Duodenal mucosa (tissue), 2 donors: Measurements from ENCODE around the gene GOLIM4.
"Not testable (repeated sequence)": the region's sequence is repeated elsewhere in the genome, so short reads cannot be mapped to it uniquely, and the experiment has no call there.

Experiments used
- H3K27ac ChIP-seq: one replicate; pipeline ENCODE4 v1.7.0; 2013; ENCODE audit warnings: low read depth, low read length
- H3K27me3 ChIP-seq, 2 donors: one replicate each; pipeline ENCODE4 v1.7.0; 2013; ENCODE audit warnings: low read length in 2 of 2, control low read depth in 1 of 2; ENCODE audit not compliant: insufficient read depth in 2 of 2, control insufficient read depth in 1 of 2
- H3K36me3 ChIP-seq, 2 donors: one replicate each; pipeline ENCODE4 v1.7.0; 2013; ENCODE audit warnings: low read length in 2 of 2, control low read depth in 1 of 2; ENCODE audit not compliant: insufficient read depth in 2 of 2, control insufficient read depth in 1 of 2
- H3K4me1 ChIP-seq, 2 donors: one replicate each; pipeline ENCODE4 v1.7.0; 2013; ENCODE audit warnings: low read length in 2 of 2, control low read depth in 1 of 2; ENCODE audit not compliant: insufficient read depth in 2 of 2, control insufficient read depth in 1 of 2
- H3K4me3 ChIP-seq, 2 donors: one replicate each; pipeline ENCODE4 v1.7.0; 2013; ENCODE audit warnings: low read length in 2 of 2, low read depth in 1 of 2
- H3K9ac ChIP-seq, 2 donors: one replicate each; pipeline ENCODE4 v1.7.0; 2013; ENCODE audit warnings: low read length in 2 of 2, low read depth in 1 of 2
- H3K9me3 ChIP-seq, 2 donors: one replicate each; pipeline ENCODE4 v1.7.0; 2013; ENCODE audit warnings: low read length in 2 of 2, control low read depth in 1 of 2; ENCODE audit not compliant: control insufficient read depth in 1 of 2

GOLIM4 gene, protein sequence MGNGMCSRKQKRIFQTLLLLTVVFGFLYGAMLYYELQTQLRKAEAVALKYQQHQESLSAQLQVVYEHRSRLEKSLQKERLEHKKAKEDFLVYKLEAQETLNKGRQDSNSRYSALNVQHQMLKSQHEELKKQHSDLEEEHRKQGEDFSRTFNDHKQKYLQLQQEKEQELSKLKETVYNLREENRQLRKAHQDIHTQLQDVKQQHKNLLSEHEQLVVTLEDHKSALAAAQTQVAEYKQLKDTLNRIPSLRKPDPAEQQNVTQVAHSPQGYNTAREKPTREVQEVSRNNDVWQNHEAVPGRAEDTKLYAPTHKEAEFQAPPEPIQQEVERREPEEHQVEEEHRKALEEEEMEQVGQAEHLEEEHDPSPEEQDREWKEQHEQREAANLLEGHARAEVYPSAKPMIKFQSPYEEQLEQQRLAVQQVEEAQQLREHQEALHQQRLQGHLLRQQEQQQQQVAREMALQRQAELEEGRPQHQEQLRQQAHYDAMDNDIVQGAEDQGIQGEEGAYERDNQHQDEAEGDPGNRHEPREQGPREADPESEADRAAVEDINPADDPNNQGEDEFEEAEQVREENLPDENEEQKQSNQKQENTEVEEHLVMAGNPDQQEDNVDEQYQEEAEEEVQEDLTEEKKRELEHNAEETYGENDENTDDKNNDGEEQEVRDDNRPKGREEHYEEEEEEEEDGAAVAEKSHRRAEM

DNA sequence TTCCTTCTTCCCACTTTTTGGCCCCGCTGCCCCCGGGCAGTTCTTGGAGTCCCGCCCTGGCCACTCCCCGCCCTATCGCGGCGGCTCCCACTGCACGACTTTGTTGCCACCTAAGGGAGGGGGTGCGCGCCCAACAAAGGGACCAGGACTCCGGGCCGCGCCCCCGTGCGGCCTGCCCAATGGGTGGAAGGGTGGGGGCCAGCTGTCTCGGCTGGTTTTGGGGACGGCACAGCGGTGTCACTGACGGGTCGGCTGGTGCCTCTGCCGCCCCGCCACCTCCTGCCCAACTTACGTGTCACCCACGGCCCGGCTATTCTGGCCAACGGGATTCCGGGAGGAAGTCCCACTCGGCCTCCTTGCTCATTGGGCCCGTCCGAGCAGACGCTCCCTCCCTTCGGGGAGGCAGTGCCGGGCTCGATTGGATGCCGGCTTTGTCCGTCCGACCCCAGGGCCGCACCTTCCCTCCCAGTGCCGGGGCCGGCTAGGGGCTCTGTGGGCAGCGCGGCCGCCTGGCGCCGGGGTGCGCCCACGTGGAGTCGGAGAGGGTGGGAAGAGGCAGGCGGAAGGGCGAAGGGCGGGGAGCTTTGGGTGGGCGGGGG lies at the start of gene GOLIM4:
GOLIM4 (minus strand) TSS at position 314 of the 599 bp plus-strand sequence. CDS start 639 bp downstream, outside the sequence.
- peak within 1 kb of the TSS; percentile 71 to 87 for H3K4me3 ChIP-seq
- H3K9me3 ChIP-seq, result no peaks in the 10 kb centered on the region
- peaks cover 17 to 32% of the 10 kb centered on the region in 2 donors for H3K4me1 ChIP-seq
- H3K36me3 ChIP-seq, result no peaks in the 10 kb centered on the region
- H3K27ac ChIP-seq, result peak within 1 kb of the TSS; percentile 93
- H3K9ac ChIP-seq, result peak within 1 kb of the TSS; percentile 72 to 76
- no peaks in the 10 kb centered on the region for H3K27me3 ChIP-seq

DNA sequence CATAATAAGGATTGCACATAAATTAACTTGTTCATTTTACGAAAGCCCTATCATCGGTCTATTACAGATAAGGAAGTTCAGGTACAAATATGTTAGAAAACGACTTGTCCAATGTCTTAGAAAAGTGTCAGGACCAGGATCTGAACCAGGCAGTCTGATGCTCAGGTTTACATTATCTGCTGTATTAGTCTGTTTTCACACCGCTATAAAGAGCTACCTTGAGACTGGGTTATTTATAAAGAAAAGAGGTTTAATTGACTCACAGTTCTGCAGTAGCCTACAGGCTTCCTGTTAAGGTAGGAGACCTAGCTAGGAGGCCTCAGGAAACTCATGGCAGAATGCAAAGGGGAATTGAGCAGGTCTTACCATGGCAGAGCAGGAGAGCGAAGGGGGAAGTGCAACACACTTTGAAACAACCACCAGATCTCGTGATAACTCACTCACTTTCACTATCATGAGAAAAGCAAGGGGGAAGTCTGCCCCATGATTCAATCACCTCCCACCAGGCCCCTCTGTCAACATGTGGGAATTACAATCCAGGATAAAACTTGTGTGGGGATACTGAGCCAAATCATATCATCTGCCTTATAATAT lies 45.8 kb upstream of the GOLIM4 start:
- H3K27me3 ChIP-seq, result no peaks in the 10 kb centered on the region

DNA sequence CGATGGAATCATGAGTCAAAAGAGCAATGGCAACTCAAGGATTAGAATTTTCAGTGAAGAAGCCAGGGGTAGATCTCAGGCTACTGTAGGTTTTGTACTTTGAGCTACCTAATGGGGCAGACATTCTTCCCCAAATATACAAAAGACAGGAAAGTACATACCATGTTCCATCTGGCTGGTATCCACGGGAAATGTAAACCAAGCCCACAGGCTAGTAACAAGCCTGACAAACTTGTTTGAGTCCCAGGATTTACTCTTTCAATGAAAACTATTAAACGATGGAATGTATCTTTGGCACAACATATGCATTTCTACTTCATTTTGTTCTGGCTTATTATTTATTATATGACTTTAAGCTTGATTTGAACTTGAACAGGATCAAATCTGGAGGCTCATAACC lies 44.2 kb upstream of the GOLIM4 start:
- H3K27ac ChIP-seq, result no peak overlapping the region
- H3K4me1 ChIP-seq, result no peaks in the 10 kb centered on the region
- H3K36me3 ChIP-seq, result no peaks in the 10 kb centered on the region
- no peak overlapping the region for H3K4me3 ChIP-seq
- no peaks in the 10 kb centered on the region for H3K9me3 ChIP-seq
- H3K9ac ChIP-seq, result no peak overlapping the region
- H3K27me3 ChIP-seq, result no peaks in the 10 kb centered on the region

More for the DNA sequence above, 45.8 kb upstream of the GOLIM4 start:
- Histone ChIP-seq H3K4me3 (no peak overlapping the region), H3K9me3 (no peaks in the 10 kb centered on the region), H3K9ac (no peak overlapping the region), H3K36me3 (no peaks in the 10 kb centered on the region), H3K4me1 (no peaks in the 10 kb centered on the region), H3K27ac (no peak overlapping the region)

DNA sequence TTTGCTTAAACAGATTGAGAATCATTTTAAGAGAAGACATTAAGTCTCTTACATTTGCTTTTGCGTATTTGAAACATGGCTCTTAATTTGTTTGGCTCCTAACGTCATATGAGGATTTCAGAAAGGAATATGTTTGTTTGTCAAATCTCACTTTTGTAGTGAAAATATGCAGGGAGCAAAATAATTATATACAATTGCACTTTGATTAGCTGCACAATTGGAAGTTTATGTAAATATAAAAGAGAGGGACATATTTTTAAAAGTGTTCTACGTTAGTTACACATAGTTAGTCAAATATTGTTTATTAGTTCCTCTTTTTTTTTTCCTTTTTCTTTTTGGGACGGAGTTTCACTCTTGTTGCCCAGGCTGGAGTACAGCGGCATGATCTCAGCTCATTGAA lies 42.7 kb upstream of the GOLIM4 start:
- H3K4me3 ChIP-seq, result no peak overlapping the region
- no peaks in the 10 kb centered on the region for H3K4me1 ChIP-seq
- no peak overlapping the region for H3K27ac ChIP-seq
- H3K27me3 ChIP-seq, result no peaks in the 10 kb centered on the region
- H3K9ac ChIP-seq, result no peak overlapping the region
- no peaks in the 10 kb centered on the region for H3K36me3 ChIP-seq
- no peaks in the 10 kb centered on the region for H3K9me3 ChIP-seq

DNA sequence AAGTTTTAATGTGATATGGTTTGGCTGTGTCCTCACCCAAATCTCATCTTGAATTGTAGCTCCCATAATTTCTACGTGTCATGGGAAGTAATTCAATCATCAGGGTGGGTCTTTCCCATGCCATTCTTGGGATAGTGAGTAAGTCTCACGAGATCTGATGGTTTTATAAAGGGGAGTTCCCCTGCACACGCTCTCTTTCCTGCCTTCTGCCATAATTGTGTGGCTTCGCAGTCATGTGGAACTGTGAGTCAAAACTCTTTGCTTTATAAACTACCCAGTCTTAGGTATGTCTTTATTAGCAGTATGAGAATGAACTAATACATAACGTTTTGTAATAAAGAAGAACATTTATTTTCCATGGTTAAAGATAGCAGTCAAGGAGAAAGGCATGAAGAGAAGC lies 39.2 kb upstream of the GOLIM4 start:
- no peak overlapping the region for H3K27ac ChIP-seq
- no peaks in the 10 kb centered on the region for H3K4me1 ChIP-seq
- H3K4me3 ChIP-seq, result no peak overlapping the region
- H3K9me3 ChIP-seq, result no peaks in the 10 kb centered on the region
- H3K9ac ChIP-seq, result no peak overlapping the region
- no peaks in the 10 kb centered on the region for H3K36me3 ChIP-seq
- no peaks in the 10 kb centered on the region for H3K27me3 ChIP-seq

DNA sequence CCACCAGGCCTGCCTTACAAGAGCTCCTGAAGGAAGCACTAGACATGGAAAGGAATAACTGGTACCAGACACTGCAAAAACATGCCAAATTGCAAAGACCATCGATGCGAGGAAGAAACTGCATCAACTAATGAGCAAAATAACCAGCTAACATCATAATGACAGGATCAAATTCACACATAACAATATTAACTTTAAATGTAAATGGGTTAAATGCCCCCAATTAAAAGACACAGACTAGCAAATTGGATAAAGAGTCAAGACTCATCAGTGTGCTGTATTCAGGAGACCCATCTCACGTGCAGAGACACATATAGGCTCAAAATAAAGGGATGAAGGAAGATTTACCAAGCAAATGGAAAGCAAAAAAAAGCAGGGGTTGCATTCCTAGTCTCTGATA lies 34.5 kb upstream of the GOLIM4 start:
- not testable (repeated sequence) for H3K9ac ChIP-seq, H3K4me1 ChIP-seq, H3K27me3 ChIP-seq, H3K27ac ChIP-seq, H3K4me3 ChIP-seq, H3K36me3 ChIP-seq, H3K9me3 ChIP-seq

DNA sequence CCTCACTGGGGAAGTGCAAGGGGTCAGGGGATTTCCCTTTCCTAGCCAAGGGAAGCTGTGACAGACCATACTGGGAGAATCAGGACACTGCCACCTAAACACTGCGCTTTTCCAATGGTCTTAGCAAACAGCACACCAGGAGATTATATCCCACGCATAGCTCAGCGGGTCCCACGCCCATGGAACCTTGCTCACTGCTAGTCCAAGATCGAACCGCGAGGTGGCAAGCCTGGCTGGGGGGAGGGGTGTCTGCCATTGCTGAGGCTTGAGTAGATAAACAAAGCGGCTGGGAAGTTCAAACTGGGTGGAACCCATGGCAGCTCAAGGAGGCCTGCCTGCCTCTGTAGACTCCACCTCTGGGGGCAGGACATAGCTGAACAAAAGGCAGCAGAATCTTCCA lies 32.7 kb upstream of the GOLIM4 start:
- H3K27ac ChIP-seq, H3K9me3 ChIP-seq, H3K4me3 ChIP-seq, H3K9ac ChIP-seq, H3K36me3 ChIP-seq, H3K27me3 ChIP-seq, H3K4me1 ChIP-seq: not testable (repeated sequence)

DNA sequence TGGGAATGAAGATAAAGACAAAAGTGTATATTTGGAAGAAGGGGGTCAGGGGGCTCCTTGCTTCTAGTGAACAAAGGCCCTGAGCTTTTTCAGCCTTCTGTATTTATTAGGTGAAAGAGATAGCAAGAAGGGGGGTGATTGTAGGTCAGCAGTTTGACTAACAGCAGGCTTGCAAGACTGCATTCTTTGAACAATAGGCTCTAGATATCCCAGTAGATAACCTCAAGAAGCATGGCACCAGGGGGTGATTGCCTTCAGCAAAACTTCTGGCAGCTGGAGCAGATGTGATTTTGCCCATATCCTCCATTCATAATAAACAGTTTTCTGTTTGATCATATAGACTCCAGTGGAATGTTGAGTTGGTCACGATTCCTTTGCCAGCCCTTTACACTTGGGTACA lies 31.7 kb upstream of the GOLIM4 start:
- no peak overlapping the region for H3K9ac ChIP-seq
- H3K27ac ChIP-seq, result no peak overlapping the region
- H3K4me1 ChIP-seq, result no peaks in the 10 kb centered on the region
- no peaks in the 10 kb centered on the region for H3K9me3 ChIP-seq
- H3K36me3 ChIP-seq, result no peaks in the 10 kb centered on the region
- H3K4me3 ChIP-seq, result no peak overlapping the region
- no peaks in the 10 kb centered on the region for H3K27me3 ChIP-seq

DNA sequence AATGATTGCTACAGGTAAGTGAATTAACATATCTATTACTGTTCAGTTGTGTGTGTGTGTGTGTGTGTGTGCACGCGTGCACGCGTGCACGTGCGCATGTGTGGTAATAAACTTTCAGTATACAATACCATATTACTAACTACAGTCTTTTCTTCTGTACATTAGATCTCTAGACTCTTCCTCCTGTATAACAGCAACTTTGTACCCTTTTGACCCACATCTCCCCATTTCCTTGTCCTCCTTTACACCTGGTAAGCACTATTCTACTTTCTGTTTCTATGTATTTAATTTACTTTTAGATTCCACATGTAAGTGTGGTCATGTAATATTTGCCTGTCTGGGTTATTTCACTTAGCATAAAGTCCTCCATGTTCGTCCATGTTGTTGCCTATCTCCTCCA lies 29.1 kb upstream of the GOLIM4 start:
- no peaks in the 10 kb centered on the region for H3K27me3 ChIP-seq
- no peak overlapping the region for H3K4me3 ChIP-seq
- no peaks in the 10 kb centered on the region for H3K9me3 ChIP-seq
- H3K9ac ChIP-seq, result no peak overlapping the region
- no peak overlapping the region for H3K27ac ChIP-seq
- H3K36me3 ChIP-seq, result no peaks in the 10 kb centered on the region
- no peaks in the 10 kb centered on the region for H3K4me1 ChIP-seq

DNA sequence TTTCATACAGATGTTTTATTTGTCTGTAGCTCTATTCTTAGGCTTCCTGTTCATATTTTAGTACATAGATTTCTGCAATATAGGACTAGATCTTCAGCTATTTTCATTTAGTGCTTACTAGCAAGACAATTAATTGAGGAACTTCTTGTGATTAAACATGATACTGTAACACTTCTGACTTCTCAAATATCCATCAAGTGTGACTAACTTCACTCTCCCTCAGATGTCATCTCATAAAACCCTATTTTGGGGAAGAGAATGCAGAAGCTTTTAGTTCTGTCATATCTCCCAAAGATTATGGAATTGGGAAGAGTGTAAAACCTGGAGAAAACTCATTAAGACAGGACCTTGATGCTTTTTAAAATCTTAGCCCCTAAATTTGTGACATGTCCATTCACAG lies 28.6 kb upstream of the GOLIM4 start:
- Histone ChIP-seq H3K4me3 (no peak overlapping the region), H3K9me3 (no peaks in the 10 kb centered on the region), H3K36me3 (no peaks in the 10 kb centered on the region), H3K27me3 (no peaks in the 10 kb centered on the region), H3K27ac (no peak overlapping the region), H3K4me1 (no peaks in the 10 kb centered on the region), H3K9ac (no peak overlapping the region)
